Breast epithelium (tissue), 4 donors: Measurements from ENCODE around the gene BCL2A1. TPM values are rescaled to one million over a fixed set of nuclear protein-coding genes. Genes with fewer than 3 reads are reported as not detected.

ENCODE experiments used
- DNase-seq, 2 donors: peaks; one replicate each; pipeline ENCODE4 v3.0.0-alpha.2; 2019; ENCODE audit warnings: low spot score in 2 of 2
- H3K27ac ChIP-seq, 2 donors: fragments of 200-600 bp; sonication (generic) in 1 of 2; one replicate each; pipeline ENCODE4 v1.5.1; 2016 to 2019; ENCODE audit warnings: mild to moderate bottlenecking in 1 of 2
- H3K27me3 ChIP-seq, 2 donors: fragments of 200-600 bp; sonication (generic) in 1 of 2; one replicate each; pipeline versions ENCODE4 v1.5.1 to v1.6.0; 2017 to 2019; ENCODE audit warnings: control low read depth in 1 of 2, mild to moderate bottlenecking in 1 of 2
- H3K36me3 ChIP-seq: fragments of 200-600 bp; one replicate; pipeline ENCODE4 v1.5.1; 2019
- H3K4me1 ChIP-seq, 2 donors: fragments of 200-600 bp; sonication (generic); one replicate each; pipeline ENCODE4 v1.5.1; 2016 to 2019; ENCODE audit warnings: control low read depth in 1 of 2
- H3K4me3 ChIP-seq, 3 donors: fragments of 200-600 bp; sonication (generic); 1 replicate in 2 of 3; 2 replicates in 1 of 3; pipeline ENCODE4 v1.5.1; 2016 to 2019; ENCODE audit warnings: mild to moderate bottlenecking in 3 of 3, moderate library complexity in 2 of 3
- H3K9me3 ChIP-seq, 2 donors: fragments of 200-600 bp; sonication (generic) in 1 of 2; one replicate each; pipeline ENCODE4 v1.5.1; 2016 to 2019; ENCODE audit warnings: control low read depth in 1 of 2
- CTCF ChIP-seq, 3 donors: fragments of 450-650 bp; IDR thresholded peaks; one replicate each; pipeline ENCODE4 v1.5.1; 2016 to 2017; ENCODE audit warnings: antibody characterized with exemption in 3 of 3, mild to moderate bottlenecking in 3 of 3, moderate library complexity in 3 of 3
- POLR2A ChIP-seq: fragments of 450-650 bp; IDR thresholded peaks from one replicate; pipeline ENCODE4 v1.6.1; 2016; ENCODE audit warnings: antibody characterized with exemption, mild to moderate bottlenecking, moderate library complexity
- POLR2AphosphoS5 ChIP-seq, 3 donors: sonication (generic); formaldehyde crosslinking; IDR thresholded peaks; one replicate each; pipeline ENCODE4 v1.6.1; 2017; ENCODE audit warnings: antibody characterized with exemption in 3 of 3
- intact Hi-C: fragments of 100-400 bp; cut with DNase I; formaldehyde crosslinking; loops from one replicate; pipeline ENCODE4 v1.15.1; 2023; ENCODE audit warnings: low total_unique reads
- total RNA-seq, 3 donors: library from RNA; depleted of rRNA; stranded (reverse); fragments of >200 nt; gene quantifications; one replicate each; pipeline ENCODE4 v1.1.0, GENCODE V29; 2016

BCL2A1 gene
- total RNA-seq, 3 donors from 2014 or later: 1.4 to 12.6 (median 1.6) TPM

- Histone ChIP-seq H3K27me3 (no peaks in the 10 kb centered on the region), H3K4me3 (no peak overlapping the region), H3K27ac (no peak overlapping the region), H3K9me3 (no peaks in the 10 kb centered on the region), H3K4me1 (no peaks in the 10 kb centered on the region), H3K36me3 (no peaks in the 10 kb centered on the region)
- DNase-seq: no peak
- TF ChIP-seq POLR2AphosphoS5 (IDR thresholded peaks at IDR 0.05) (no peak), POLR2A (no peak)
- intact Hi-C loops: no loop called here
These were observed 36.5 kb upstream of the BCL2A1 start for GRCh38 chr15:80007532-80007931.

- H3K4me1 ChIP-seq: no peaks in the 10 kb centered on the region
- no peak for DNase-seq
- no peaks in the 10 kb centered on the region for H3K36me3 ChIP-seq
- H3K27me3 ChIP-seq: no peaks in the 10 kb centered on the region
- H3K27ac ChIP-seq: no peak overlapping the region
- no peak overlapping the region for H3K4me3 ChIP-seq
- TF ChIP-seq POLR2AphosphoS5 (IDR thresholded peaks at IDR 0.05): no peak
- no peak for TF ChIP-seq POLR2A
- no peak for TF ChIP-seq CTCF (IDR thresholded peaks at IDR 0.05)
- H3K9me3 ChIP-seq: no peaks in the 10 kb centered on the region
- intact Hi-C loops: no loop called here
These were observed 36.0 kb upstream of the BCL2A1 start for GRCh38 chr15:80006946-80007345.

GRCh38 chr15:80003934-80004472 is 33.0 kb upstream of the BCL2A1 start:
- no peak for TF ChIP-seq CTCF (IDR thresholded peaks at IDR 0.05)
- TF ChIP-seq POLR2A: no peak
- TF ChIP-seq POLR2AphosphoS5 (IDR thresholded peaks at IDR 0.05): no peak
- Histone ChIP-seq H3K27me3 (no peaks in the 10 kb centered on the region), H3K4me3 (no peak overlapping the region), H3K36me3 (no peaks in the 10 kb centered on the region), H3K4me1 (no peaks in the 10 kb centered on the region), H3K9me3 (no peaks in the 10 kb centered on the region), H3K27ac (no peak overlapping the region)
- intact Hi-C loops: no loop called here
- no peak for DNase-seq

GRCh38 chr15:80003171-80003570 is 32.2 kb upstream of the BCL2A1 start:
- no peak for TF ChIP-seq CTCF (IDR thresholded peaks at IDR 0.05)
- Histone ChIP-seq H3K36me3 (no peaks in the 10 kb centered on the region), H3K27me3 (no peaks in the 10 kb centered on the region), H3K9me3 (no peaks in the 10 kb centered on the region), H3K4me1 (no peaks in the 10 kb centered on the region), H3K27ac (no peak overlapping the region), H3K4me3 (no peak overlapping the region)
- intact Hi-C loops: no loop called here
- no peak for DNase-seq

- intact Hi-C loops: no loop called here
- DNase-seq: no peak
- H3K27ac ChIP-seq: no peak overlapping the region
- TF ChIP-seq POLR2A: no peak
- no peak for TF ChIP-seq POLR2AphosphoS5 (IDR thresholded peaks at IDR 0.05)
- no peak for TF ChIP-seq CTCF (IDR thresholded peaks at IDR 0.05)
- H3K4me3 ChIP-seq: no peak overlapping the region
- H3K27me3 ChIP-seq: no peaks in the 10 kb centered on the region
- H3K36me3 ChIP-seq: no peaks in the 10 kb centered on the region
- no peaks in the 10 kb centered on the region for H3K4me1 ChIP-seq
- no peaks in the 10 kb centered on the region for H3K9me3 ChIP-seq
These were observed 31.3 kb upstream of the BCL2A1 start for GRCh38 chr15:80002267-80002666.

- Histone ChIP-seq H3K9me3 (no peaks in the 10 kb centered on the region), H3K36me3 (no peaks in the 10 kb centered on the region), H3K4me3 (no peak overlapping the region), H3K27ac (peak overlapping the region in 1 of 2 donors; percentile 62), H3K27me3 (no peaks in the 10 kb centered on the region), H3K4me1 (no peaks in the 10 kb centered on the region)
- intact Hi-C loops: no loop called here
- peak in 1 of 2 donors; percentile 45 for DNase-seq
- TF ChIP-seq POLR2AphosphoS5 (IDR thresholded peaks at IDR 0.05): peak in 1 of 3 donors; percentile 50
- TF ChIP-seq POLR2A: no peak
These were observed 23.6 kb upstream of the BCL2A1 start for GRCh38 chr15:79994615-79995014.
